Measurements from ENCODE around the gene MND1.
"Not testable (repeated sequence)": the region's sequence is repeated elsewhere in the genome, so short reads cannot be mapped to it uniquely, and the experiment has no call there.

MND1 gene

DNA sequence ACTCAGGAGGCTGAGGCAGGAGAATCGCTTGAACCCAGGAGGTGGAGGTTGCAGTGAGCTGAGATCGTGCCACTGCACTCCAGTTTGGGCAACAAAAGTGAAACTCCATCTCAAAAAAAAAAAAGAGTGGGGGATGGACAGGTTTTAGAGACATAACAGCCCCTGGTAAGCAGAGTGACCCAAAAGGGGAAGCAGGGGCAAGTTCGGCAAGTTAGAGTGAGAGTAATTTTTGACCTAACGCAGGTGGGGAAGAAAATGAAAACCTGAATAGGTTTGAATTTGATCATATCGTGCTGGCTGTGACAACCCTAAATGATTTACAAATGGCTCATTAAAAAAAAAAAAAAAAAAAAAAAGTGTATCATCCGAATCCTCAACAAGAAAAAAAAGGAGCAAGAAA, 96.0 kb downstream of the MND1 start:
- no peak for DNase-seq (ENCODE audit: low read depth in 2 of 2)

DNA sequence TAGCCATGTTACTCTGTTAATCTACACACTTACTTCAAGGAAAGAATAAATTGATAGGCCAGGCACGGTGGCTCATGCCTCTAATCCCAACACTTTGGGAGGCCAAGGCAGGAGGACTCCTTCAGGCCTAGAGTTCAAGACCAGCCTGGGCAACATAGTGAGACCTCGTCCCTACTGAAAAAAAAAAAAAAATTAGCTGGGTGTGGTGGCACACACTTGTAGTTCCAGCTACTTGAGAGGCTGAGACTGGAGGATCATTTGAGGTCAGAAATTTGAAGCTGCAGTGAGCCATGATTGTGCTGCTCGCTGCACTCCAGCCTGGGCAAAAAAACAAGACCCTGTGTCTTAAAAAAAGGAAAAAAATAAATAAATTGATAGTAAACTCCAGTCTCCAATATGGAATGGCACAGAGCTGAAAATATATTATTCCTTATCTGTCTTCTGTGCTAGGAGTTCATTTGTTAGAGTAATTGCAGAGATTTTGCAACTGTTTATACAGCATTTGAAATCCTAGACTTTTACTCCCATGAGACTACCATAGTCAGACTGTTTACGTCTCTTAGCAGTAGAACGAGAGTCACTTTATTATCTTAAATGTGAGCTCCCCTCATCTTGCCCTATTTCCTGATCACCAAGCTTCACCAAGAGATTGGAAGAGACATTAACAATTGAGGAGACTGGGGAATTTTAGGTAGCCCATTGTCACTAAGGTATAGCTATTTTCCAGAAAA, 102.9 kb downstream of the MND1 start:
- DNase-seq (ENCODE audit: low read depth in 2 of 2), result no peak

DNA sequence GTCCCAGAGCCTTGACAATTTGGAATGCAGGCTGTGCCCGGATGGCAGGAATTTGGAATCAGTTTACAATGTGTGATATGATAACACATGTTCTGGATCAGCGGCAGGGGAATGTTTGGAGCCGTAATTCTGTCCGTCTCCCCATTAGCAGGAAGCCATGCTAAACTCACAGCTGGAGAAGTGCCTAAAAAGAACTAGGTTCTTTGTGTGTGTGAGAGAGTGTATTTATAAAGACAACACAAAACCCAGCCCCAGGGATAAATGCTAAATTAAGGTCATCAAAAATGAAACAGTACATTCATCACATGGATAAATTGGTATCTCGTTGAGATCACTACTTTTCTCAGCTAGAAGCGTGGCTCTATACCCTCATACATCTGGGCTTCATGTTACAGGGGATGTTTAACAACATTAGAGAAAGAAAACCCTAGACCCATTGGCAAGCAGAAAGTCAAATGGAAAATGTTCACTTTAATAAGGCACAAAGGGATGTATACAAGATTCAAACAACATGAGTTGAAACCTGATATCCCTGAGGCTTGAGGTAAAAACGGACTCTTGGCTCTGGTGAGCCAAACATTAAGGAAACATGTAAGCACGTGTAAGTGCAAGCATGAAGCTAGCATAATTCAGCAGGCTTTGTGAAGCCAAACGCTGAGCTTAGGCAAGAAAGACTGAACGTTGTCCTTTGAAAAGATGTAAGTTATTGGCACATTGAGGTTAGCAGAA, 103.7 kb downstream of the MND1 start:
- DNase-seq (ENCODE audit: low read depth in 2 of 2), result no peak

DNA sequence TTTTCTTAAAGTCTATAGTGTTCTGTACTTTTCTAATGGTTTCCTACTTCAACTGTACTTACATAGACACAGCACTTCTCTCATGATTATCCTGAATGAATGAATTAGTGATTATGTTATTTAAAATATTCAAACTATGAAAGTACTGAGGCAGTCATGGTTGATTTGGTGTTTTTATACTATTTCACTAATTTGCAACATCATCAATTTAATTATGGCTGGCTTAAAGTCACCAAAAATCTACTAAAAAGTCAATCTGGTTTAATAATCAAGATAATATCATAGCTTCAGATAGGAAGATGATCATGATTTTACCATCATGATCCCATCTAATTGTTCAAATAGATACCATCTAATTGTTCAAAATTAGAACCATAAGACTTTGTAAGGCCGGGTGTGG, 104.8 kb downstream of the MND1 start:
- DNase-seq (ENCODE audit: low read depth in 2 of 2), result no peak

DNA sequence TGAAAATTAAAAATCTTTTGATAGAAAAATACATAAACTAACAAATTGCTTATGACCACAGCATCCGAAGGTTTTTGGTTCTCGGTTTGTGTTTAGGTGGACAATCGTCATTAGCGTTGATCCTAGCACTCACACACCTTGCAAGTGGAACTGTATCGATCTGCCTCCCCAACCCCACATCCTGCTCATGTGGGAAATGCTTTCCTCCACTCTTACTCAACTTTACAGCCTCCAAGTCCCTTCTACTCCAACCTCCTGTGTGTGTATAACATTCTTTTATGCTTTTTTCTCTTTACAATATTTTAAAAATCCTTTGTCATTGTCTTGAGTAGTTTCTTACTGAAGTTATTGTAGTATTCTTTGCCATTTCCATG, 106.0 kb downstream of the MND1 start:
- DNase-seq (ENCODE audit: low read depth in 2 of 2), result no peak

DNA sequence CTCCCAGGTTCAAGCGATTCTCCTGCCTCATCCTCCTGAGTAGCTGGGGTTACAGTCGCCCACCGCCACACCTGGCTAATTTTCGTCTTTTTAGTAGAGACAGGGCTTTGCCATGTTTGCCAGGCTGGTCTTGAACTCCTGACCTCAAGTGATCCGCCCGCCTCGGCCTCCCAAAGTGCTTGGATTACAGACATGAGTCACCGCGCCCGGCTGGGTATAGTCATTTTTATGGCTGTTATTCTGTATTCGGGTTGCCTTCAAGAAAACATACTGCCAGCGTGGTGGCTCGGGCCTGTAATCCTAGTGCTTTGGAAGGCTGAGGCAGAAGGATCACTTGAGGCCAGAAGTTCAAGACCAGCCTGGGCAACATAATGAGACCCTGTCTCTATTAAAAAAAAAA, 106.7 kb downstream of the MND1 start:
- DNase-seq (ENCODE audit: low read depth in 2 of 2), result not testable (repeated sequence)

DNA sequence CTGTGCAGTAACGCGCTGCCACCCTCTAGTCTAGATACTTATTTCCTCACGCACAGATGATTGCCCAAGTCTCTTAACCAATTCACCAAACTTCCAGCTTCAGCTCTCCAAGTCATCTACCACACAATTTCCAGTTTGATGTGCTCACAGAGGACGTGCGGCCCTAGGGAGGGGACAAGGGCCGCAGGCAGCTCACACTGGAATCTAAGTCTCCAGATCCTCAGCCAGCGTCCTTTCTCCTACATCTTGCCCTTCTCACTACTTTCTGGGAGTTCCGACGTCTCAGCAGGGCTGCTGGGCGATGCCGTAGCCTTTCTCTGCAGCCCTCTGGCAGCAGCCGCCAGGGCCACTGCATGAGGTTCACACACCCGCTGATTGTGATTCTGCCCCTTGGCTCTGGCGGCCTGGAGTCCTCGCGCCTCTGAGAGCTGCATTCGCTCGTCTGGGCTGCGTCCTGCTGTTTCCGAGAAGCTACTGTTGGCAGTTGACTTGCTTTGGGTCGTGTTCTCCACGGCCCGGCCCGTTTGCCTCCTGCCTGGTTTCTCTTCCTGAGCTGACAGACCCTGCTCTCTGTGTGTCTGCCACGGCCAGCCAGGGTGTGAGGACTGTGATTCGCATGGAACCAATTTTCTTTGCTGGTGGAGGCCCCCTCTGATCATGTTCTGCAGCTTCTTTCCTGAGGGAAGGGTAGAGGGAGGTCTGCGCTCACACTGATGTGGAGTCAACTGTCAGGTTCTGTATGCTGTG, 107.6 kb downstream of the MND1 start:
- DNase-seq (ENCODE audit: low read depth in 2 of 2), result no peak

DNA sequence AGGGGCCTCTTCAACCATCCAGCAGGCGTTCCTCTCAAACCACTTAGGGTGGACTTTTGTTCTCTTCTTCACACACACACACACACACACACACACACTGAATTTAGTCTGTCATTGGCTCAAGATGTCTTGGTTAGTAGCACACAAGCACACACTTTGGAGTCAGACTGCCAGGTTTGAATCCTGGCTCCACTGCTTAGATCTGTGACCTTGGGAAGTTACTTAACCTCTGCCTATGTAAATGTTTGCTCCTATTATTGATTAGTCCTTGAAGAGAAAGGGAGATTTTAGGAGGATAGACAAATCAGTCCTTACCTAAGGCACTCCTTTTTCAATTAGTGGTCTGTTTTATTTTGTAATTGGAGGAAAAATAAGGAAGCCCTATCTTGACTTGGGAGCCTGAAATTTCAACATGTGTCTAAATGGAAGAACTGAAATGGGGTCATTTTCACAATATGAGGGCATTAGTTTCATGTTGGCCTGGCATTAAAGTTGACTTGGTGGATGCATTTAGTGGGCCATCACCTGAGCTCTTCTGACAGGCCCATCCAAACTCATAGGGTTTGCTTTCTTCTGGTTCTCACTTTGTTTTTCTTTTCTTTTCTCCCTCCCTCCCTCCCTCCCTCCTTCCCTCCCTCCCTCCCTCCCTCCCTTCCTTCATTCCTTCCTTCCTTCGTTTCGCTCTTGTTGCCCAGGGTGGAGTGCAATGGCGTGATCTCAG, 108.3 kb downstream of the MND1 start:
- DNase-seq (ENCODE audit: low read depth in 2 of 2), result no peak

DNA sequence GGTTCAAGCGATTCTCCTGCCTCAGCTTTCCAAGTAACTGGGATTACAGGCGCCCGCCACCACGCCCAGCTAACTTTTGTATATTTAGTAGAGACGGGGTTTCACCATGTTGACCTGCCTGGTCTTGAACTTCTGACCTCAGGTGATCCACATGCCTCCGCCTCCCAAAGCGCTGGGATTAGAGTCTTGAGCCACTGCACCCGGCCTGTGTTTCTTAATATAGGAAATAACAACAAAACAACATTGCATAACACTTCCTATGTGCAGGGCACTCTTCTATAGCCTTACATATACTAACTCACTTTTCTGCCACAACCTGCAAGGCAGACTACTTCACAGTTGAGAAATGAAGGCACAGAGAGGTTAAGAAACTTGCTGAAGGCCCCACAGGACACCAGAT, 108.9 kb downstream of the MND1 start:
- no peak for DNase-seq (ENCODE audit: low read depth in 2 of 2)

DNA sequence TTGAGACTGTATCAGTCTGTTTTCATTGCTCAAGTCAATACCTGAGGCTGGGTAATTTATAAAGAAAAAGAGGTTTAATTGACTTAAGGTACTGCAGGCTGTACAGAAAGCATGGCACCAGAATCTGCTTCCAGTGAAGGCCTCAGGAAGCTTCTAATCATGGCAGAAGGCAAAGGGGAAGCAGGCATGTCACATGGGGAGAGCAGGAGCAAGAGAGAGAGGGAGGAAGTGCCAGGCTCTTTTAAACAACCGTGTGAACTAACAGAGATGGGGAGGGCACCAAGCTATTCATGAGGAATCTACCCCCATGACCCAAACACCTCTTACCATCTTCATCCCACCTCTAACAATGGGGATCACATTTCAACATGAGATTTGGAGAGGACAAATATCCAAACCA, 114.5 kb downstream of the MND1 start:
- no peak for DNase-seq (ENCODE audit: low read depth in 2 of 2)

DNA sequence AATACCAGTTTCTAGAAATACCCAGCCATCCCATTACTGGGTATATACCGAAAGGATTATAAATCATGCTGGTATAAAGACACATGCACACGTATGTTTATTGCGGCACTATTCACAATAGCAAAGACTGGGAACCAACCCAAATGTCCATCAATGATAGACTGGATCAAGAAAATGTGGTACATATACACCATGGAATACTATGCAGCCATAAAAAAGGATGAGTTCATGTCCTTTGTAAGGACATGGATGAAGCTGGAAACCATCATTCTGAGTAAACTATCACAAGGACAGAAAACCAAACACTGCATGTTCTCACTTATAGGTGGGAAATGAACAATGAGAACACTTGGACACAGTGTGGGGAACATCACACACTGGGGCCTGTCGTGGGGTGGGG, 117.1 kb downstream of the MND1 start:
- not testable (repeated sequence) for DNase-seq (ENCODE audit: low read depth in 2 of 2)

DNA sequence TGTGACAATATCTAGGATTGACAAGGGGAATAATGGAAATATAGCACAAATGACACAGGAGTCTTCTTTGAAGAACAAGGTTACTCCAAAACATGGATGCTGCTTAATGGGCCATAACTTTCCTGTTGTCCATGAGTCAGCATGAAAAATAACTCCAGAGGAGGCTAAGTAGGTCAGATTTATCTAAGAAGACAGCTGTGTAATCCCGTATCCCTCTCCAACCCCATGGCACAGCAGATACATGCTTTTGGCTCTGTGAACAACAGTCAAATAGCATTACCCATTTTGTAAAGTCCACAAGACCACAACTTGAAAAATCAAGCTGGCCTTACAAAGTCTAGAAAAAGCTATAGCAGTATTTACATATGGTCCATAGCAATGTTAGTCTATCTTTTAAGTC, 119.6 kb downstream of the MND1 start:
- DNase-seq (ENCODE audit: low read depth in 2 of 2), result no peak
